Mucosa of rectum (tissue), 2 donors: ENCODE measurements around the gene YAF2.

Experiments used
- H3K27ac ChIP-seq, 2 donors: one replicate each; pipeline ENCODE4 v1.7.0; 2013; ENCODE audit warnings: inconsistent platforms in 2 of 2, low read depth in 2 of 2, low read length in 2 of 2
- H3K27me3 ChIP-seq, 2 donors: one replicate each; pipeline ENCODE4 v1.7.0; 2013; ENCODE audit warnings: low read length in 2 of 2; ENCODE audit not compliant: control insufficient read depth in 2 of 2, insufficient read depth in 2 of 2
- H3K36me3 ChIP-seq, 2 donors: one replicate each; pipeline ENCODE4 v1.7.0; 2013; ENCODE audit warnings: low read length in 2 of 2; ENCODE audit not compliant: control insufficient read depth in 2 of 2, insufficient read depth in 2 of 2
- H3K4me1 ChIP-seq, 2 donors: one replicate each; pipeline ENCODE4 v1.7.0; 2013; ENCODE audit warnings: low read length in 2 of 2, mild to moderate bottlenecking in 1 of 2; ENCODE audit not compliant: control insufficient read depth in 2 of 2, insufficient read depth in 2 of 2
- H3K4me3 ChIP-seq, 2 donors: one replicate each; pipeline ENCODE4 v1.7.0; 2013; ENCODE audit warnings: low read length in 2 of 2
- H3K9ac ChIP-seq, 2 donors: one replicate each; pipeline ENCODE4 v1.7.0; 2013; ENCODE audit warnings: low read length in 2 of 2, low read depth in 1 of 2, mild to moderate bottlenecking in 1 of 2
- H3K9me3 ChIP-seq, 2 donors: one replicate each; pipeline ENCODE4 v1.7.0; 2013; ENCODE audit warnings: low read length in 2 of 2; ENCODE audit not compliant: control insufficient read depth in 2 of 2
- donor health status: healthy.
- donor health status: Normal muscosa, but diverticular disease.

The YAF2 gene

GRCh38 chr12:42238240-42239140 lies at the start of gene YAF2:
TSS of gene YAF2 (minus strand) at chr12:42238248. CDS start at chr12:42238180, 68 bp downstream.
- Histone ChIP-seq H3K9me3 (no peaks in the 10 kb centered on the region), H3K27me3 (no peaks in the 10 kb centered on the region), H3K4me1 (peaks cover 6 to 8% of the 10 kb centered on the region in 2 donors), H3K36me3 (peaks cover 0 to 8% of the 10 kb centered on the region in 2 donors), H3K4me3 (peak within 1 kb of the TSS; percentile 81 to 85), H3K27ac (peak within 1 kb of the TSS; percentile 82 to 86), H3K9ac (peak within 1 kb of the TSS; percentile 68 to 75)

- Histone ChIP-seq H3K4me1 (no peaks in the 10 kb centered on the region), H3K27me3 (no peaks in the 10 kb centered on the region), H3K27ac (no peak overlapping the region), H3K9ac (no peak overlapping the region), H3K36me3 (no peaks in the 10 kb centered on the region), H3K9me3 (no peaks in the 10 kb centered on the region), H3K4me3 (no peak overlapping the region)
Measured at GRCh38 chr12:42286741-42287140, 48.7 kb upstream of the YAF2 start.

- Histone ChIP-seq H3K4me1 (no peaks in the 10 kb centered on the region), H3K36me3 (no peaks in the 10 kb centered on the region), H3K9ac (no peak overlapping the region), H3K4me3 (no peak overlapping the region), H3K27ac (no peak overlapping the region), H3K27me3 (no peaks in the 10 kb centered on the region), H3K9me3 (no peaks in the 10 kb centered on the region)
Measured at GRCh38 chr12:42285431-42285830, 47.4 kb upstream of the YAF2 start.

GRCh38 chr12:42284876-42285275 lies 46.8 kb upstream of the YAF2 start:
- Histone ChIP-seq H3K27me3 (no peaks in the 10 kb centered on the region), H3K9me3 (no peaks in the 10 kb centered on the region), H3K4me3 (no peak overlapping the region), H3K36me3 (no peaks in the 10 kb centered on the region), H3K4me1 (no peaks in the 10 kb centered on the region), H3K27ac (no peak overlapping the region), H3K9ac (no peak overlapping the region)

- Histone ChIP-seq H3K36me3 (no peaks in the 10 kb centered on the region), H3K4me1 (no peaks in the 10 kb centered on the region), H3K27ac (no peak overlapping the region), H3K9ac (no peak overlapping the region), H3K27me3 (no peaks in the 10 kb centered on the region), H3K4me3 (no peak overlapping the region), H3K9me3 (no peaks in the 10 kb centered on the region)
Measured at GRCh38 chr12:42284157-42284556, 46.1 kb upstream of the YAF2 start.

GRCh38 chr12:42283739-42284138 lies 45.7 kb upstream of the YAF2 start:
- H3K4me3 ChIP-seq: no peak overlapping the region
- H3K9ac ChIP-seq: no peak overlapping the region
- H3K27ac ChIP-seq: no peak overlapping the region
- H3K27me3 ChIP-seq: no peaks in the 10 kb centered on the region
- no peaks in the 10 kb centered on the region for H3K4me1 ChIP-seq
- H3K9me3 ChIP-seq: no peaks in the 10 kb centered on the region
- no peaks in the 10 kb centered on the region for H3K36me3 ChIP-seq

GRCh38 chr12:42282294-42282693 lies 44.2 kb upstream of the YAF2 start:
- Histone ChIP-seq H3K36me3 (no peaks in the 10 kb centered on the region), H3K27ac (no peak overlapping the region), H3K27me3 (no peaks in the 10 kb centered on the region), H3K4me3 (no peak overlapping the region), H3K4me1 (no peaks in the 10 kb centered on the region), H3K9me3 (no peaks in the 10 kb centered on the region), H3K9ac (no peak overlapping the region)

- Histone ChIP-seq H3K27me3 (no peaks in the 10 kb centered on the region), H3K4me3 (no peak overlapping the region), H3K36me3 (no peaks in the 10 kb centered on the region), H3K4me1 (no peaks in the 10 kb centered on the region), H3K27ac (no peak overlapping the region), H3K9ac (no peak overlapping the region), H3K9me3 (no peaks in the 10 kb centered on the region)
Measured at GRCh38 chr12:42281844-42282243, 43.8 kb upstream of the YAF2 start.

GRCh38 chr12:42281278-42281677 lies 43.2 kb upstream of the YAF2 start:
- no peak overlapping the region for H3K4me3 ChIP-seq
- H3K9me3 ChIP-seq: no peaks in the 10 kb centered on the region
- no peak overlapping the region for H3K9ac ChIP-seq
- no peaks in the 10 kb centered on the region for H3K36me3 ChIP-seq
- H3K27ac ChIP-seq: no peak overlapping the region
- no peaks in the 10 kb centered on the region for H3K4me1 ChIP-seq
- no peaks in the 10 kb centered on the region for H3K27me3 ChIP-seq

- H3K4me3 ChIP-seq: no peak overlapping the region
- H3K36me3 ChIP-seq: no peaks in the 10 kb centered on the region
- no peaks in the 10 kb centered on the region for H3K4me1 ChIP-seq
- no peaks in the 10 kb centered on the region for H3K27me3 ChIP-seq
- no peaks in the 10 kb centered on the region for H3K9me3 ChIP-seq
- no peak overlapping the region for H3K9ac ChIP-seq
- no peak overlapping the region for H3K27ac ChIP-seq
Measured at GRCh38 chr12:42278128-42278510, 40.1 kb upstream of the YAF2 start.
